Liver (tissue), 3 donors: ENCODE measurements around the gene CTSH.

ENCODE experiments used
- ATF3 ChIP-seq: IDR thresholded peaks from 2 replicates; pipeline ENCODE4 v1.6.1; 2016; ENCODE audit warnings: antibody characterized with exemption
- CTCF ChIP-seq: fragments of 150-350 bp; IDR thresholded peaks from 2 replicates; pipeline ENCODE4 v1.5.1; 2017; ENCODE audit warnings: improper control_type of control experiment, low read depth, low read length; ENCODE audit not compliant: missing input control
- EGR1 ChIP-seq, 2 donors: IDR thresholded peaks; 2 replicates each; pipeline ENCODE4 v1.6.1; 2016 to 2018; ENCODE audit warnings: antibody characterized with exemption in 2 of 2, low read depth in 2 of 2
- GABPA ChIP-seq, 2 donors: IDR thresholded peaks in 1 of 2; conservative IDR thresholded peaks in 1 of 2; 2 replicates each; pipeline ENCODE4 v1.6.1; 2016; ENCODE audit warnings: antibody characterized with exemption in 2 of 2, mild to moderate bottlenecking in 1 of 2, moderate library complexity in 1 of 2
- JUND ChIP-seq, 2 donors: IDR thresholded peaks; 2 replicates each; pipeline ENCODE4 v1.6.1; 2016; ENCODE audit warnings: antibody characterized with exemption in 2 of 2
- MAX ChIP-seq: IDR thresholded peaks from 2 replicates; pipeline ENCODE4 v1.6.1; 2016; ENCODE audit warnings: antibody characterized with exemption
- RAD21 ChIP-seq, 2 donors: IDR thresholded peaks; 2 replicates each; pipeline ENCODE4 v1.6.1; 2016; ENCODE audit warnings: antibody characterized with exemption in 2 of 2, mild to moderate bottlenecking in 2 of 2
- REST ChIP-seq: IDR thresholded peaks from 2 replicates; pipeline ENCODE4 v1.6.1; 2016; ENCODE audit warnings: antibody characterized with exemption, mild to moderate bottlenecking
- RXRA ChIP-seq, 2 donors: IDR thresholded peaks; 2 replicates each; pipeline ENCODE4 v1.6.1; 2017 to 2018; ENCODE audit warnings: antibody characterized with exemption in 2 of 2, mild to moderate bottlenecking in 1 of 2
- SP1 ChIP-seq: IDR thresholded peaks from 2 replicates; pipeline ENCODE4 v1.6.1; 2018; ENCODE audit warnings: antibody characterized with exemption, mild to moderate bottlenecking
- YY1 ChIP-seq: IDR thresholded peaks from 2 replicates; pipeline ENCODE4 v1.6.1; 2016; ENCODE audit warnings: antibody characterized with exemption, mild to moderate bottlenecking
- ZBTB33 ChIP-seq: IDR thresholded peaks from 2 replicates; pipeline ENCODE4 v1.6.1; 2016; ENCODE audit warnings: antibody characterized with exemption
- donor health status: healthy.
- donor health status: healthy.

GRCh38 chr15:78993257-78993930 is 48.5 kb upstream of the CTSH start:
- TF ChIP-seq CTCF, result no peak
- TF ChIP-seq EGR1 (IDR thresholded peaks at IDR 0.05; ENCODE audit: low read depth in 2 of 2), result no peak
- TF ChIP-seq REST, result no peak
- TF ChIP-seq RXRA (IDR thresholded peaks at IDR 0.05), result no peak
- no peak for TF ChIP-seq MAX
- TF ChIP-seq RAD21 (IDR thresholded peaks at IDR 0.05), result no peak
- no peak for TF ChIP-seq ZBTB33
- no peak for TF ChIP-seq SP1
- no peak for TF ChIP-seq JUND (IDR thresholded peaks at IDR 0.05)
- TF ChIP-seq GABPA (IDR thresholded peaks at IDR 0.05 in 1 of 2, conservative IDR thresholded peaks at IDR 0.05 in 1 of 2), result no peak
- TF ChIP-seq ATF3, result no peak
- no peak for TF ChIP-seq YY1
